GM12892 (cell line): ENCODE data around the gene FRMPD2.

ENCODE experiments used
- POLR2A ChIP-seq: IDR thresholded peaks from 2 replicates; pipeline ENCODE4 v1.6.1; 2011; ENCODE audit warnings: low read depth, low read length, control low read depth
- POLR2AphosphoS5 ChIP-seq: IDR thresholded peaks from 2 replicates; pipeline ENCODE4 v1.6.1; 2011; ENCODE audit warnings: low read depth, low read length, control low read depth
- TAF1 ChIP-seq: IDR thresholded peaks from 2 replicates; pipeline ENCODE4 v1.6.1; 2011; ENCODE audit warnings: low read depth, mild to moderate bottlenecking, control low read depth, low read length, borderline replicate concordance

GRCh38 chr10:48206482-48207250 is 67.8 kb downstream of the FRMPD2 start:
- TF ChIP-seq POLR2A (no peak), POLR2AphosphoS5 (no peak), TAF1 (no peak)
